ENCODE data around the gene TMEM101. TPM values are rescaled to one million over a fixed set of nuclear protein-coding genes. Genes with fewer than 3 reads are reported as not detected.
A peak's percentile ranks its signal among the peaks of the same experiment; 100 is the strongest.

The TMEM101 gene
- total and polyA plus RNA-seq, 2 of the 13 experiments (the other 11 are each of a cell fraction or from before 2014, with no cell fraction given): 72.0 to 100 TPM

- ATAC-seq: peak; percentile 26
- TF ChIP-seq ATM (IDR thresholded peaks at IDR 0.05; ENCODE audit: borderline replicate concordance): no peak
- peak; percentile 62; the same call in 1 of the 2 replicates for TF ChIP-seq NCOA2 (CRISPR knock-in tag; IDR thresholded peaks at IDR 0.05)
- TF ChIP-seq AGO1 (IDR thresholded peaks at IDR 0.05; ENCODE audit: low read depth, low read length, poor library complexity, severe bottlenecking): no peak
- no peak for TF ChIP-seq ARID2 (CRISPR knock-in tag; IDR thresholded peaks at IDR 0.05; ENCODE audit: borderline replicate concordance)
- TF ChIP-seq SRY (CRISPR knock-in tag; IDR thresholded peaks at IDR 0.05): no peak
- TF ChIP-seq, protein P1, sequence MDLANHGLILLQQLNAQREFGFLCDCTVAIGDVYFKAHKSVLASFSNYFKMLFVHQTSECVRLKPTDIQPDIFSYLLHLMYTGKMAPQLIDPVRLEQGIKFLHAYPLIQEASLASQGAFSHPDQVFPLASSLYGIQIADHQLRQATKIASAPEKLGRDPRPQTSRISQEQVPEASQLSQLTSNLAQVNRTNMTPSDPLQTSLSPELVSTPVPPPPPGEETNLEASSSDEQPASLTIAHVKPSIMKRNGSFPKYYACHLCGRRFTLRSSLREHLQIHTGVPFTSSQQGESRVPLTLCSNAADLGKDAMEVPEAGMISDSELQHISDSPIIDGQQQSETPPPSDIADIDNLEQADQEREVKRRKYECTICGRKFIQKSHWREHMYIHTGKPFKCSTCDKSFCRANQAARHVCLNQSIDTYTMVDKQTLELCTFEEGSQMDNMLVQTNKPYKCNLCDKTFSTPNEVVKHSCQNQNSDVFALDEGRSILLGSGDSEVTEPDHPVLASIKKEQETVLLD (CRISPR knock-in tag; IDR thresholded peaks at IDR 0.05; ENCODE audit: low read depth): no peak
- TF ChIP-seq NBN (conservative IDR thresholded peaks at IDR 0.05): no peak
- TF ChIP-seq IKZF1 (IDR thresholded peaks at IDR 0.05): no peak
- TF ChIP-seq ZNF33B (CRISPR knock-in tag; IDR thresholded peaks at IDR 0.05): no peak
- peak in 1 of 2 experiments; percentile 57; a peak in 1 of 4 replicates for TF ChIP-seq EP300 (IDR thresholded peaks at IDR 0.05; ENCODE audit: low read depth in 2 of 2, low read length in 2 of 2)
- TF ChIP-seq EP300 (CRISPR knock-in tag; IDR thresholded peaks at IDR 0.05; ENCODE audit: borderline replicate concordance): peak; percentile 89; the same call in 1 of the 2 replicates
- TF ChIP-seq ZNF775 (CRISPR knock-in tag; IDR thresholded peaks at IDR 0.05; ENCODE audit: borderline replicate concordance): no peak
- no peak for TF ChIP-seq MED8 (CRISPR knock-in tag; IDR thresholded peaks at IDR 0.05; ENCODE audit: insufficient replicate concordance)
- peak; percentile 75 for TF ChIP-seq ZNF687 (CRISPR knock-in tag; IDR thresholded peaks at IDR 0.05)
- TF ChIP-seq ZNF761 (CRISPR knock-in tag; conservative IDR thresholded peaks at IDR 0.05): no peak
- TF ChIP-seq ZNF446 (CRISPR knock-in tag; IDR thresholded peaks at IDR 0.05): no peak
- TF ChIP-seq ZC3H13 (CRISPR knock-in tag; IDR thresholded peaks at IDR 0.05): 0 out of 2 replicates have a peak, but pooled peaks have one; percentile 51
- TF ChIP-seq AGO2 (optimal IDR thresholded peaks at IDR 0.05; ENCODE audit: low read depth, low read length): no peak
Measured at GRCh38 chr17:44002141-44002848, 12.5 kb downstream of the TMEM101 start.

More at GRCh38 chr17:44002141-44002848, 12.5 kb downstream of the TMEM101 start:
- in situ Hi-C loops (cut with HindIII; ENCODE audit: extremely low pct_ligation_motif_present, low pct_unique_long_range_greater_than_20kb) (no loop called here), intact Hi-C loops (cut with micrococcal nuclease; ENCODE audit: unreplicated experiment) (no loop called here)
- no TSS peak for BruUV-seq (replicated peaks)
- no peak overlapping the region for H2AFZ ChIP-seq (ENCODE audit: low read length)
- no peaks in the 10 kb centered on the region; a peak in 1 of 5 replicates for H3K27me3 ChIP-seq (ENCODE audit: control insufficient read depth in 1 of 2, insufficient read depth in 2 of 2, low read length in 2 of 2)
- peak overlapping the region; percentile 18 to 60 (median 36); a peak in 5 of 6 replicates for H3K4me3 ChIP-seq (replicated peaks in 1 of 3; ENCODE audit: insufficient read depth in 1 of 3, low read depth in 2 of 3, low read length in 3 of 3)
- peaks cover 70% of the 10 kb centered on the region for H3K4me1 ChIP-seq (ENCODE audit: insufficient read depth, low read length)
- H3K36me3 ChIP-seq (replicated peaks in 1 of 2; ENCODE audit: control insufficient read depth in 1 of 2, insufficient read depth in 2 of 2, low read length in 2 of 2): no peaks in the 10 kb centered on the region; a peak in 1 of 5 replicates
- peak overlapping the region; percentile 88 for H3K4me2 ChIP-seq (ENCODE audit: low read depth, low read length)
- 11% methylated on average over 9 of the region's 9 CpGs for WGBS (ENCODE audit: low lambda C conversion rate)
- H3K79me2 ChIP-seq (ENCODE audit: insufficient read depth, low read length): no peaks in the 10 kb centered on the region
- FAIRE-seq: peak; percentile 70
- peak overlapping the region; percentile 62 for H3K9ac ChIP-seq (ENCODE audit: insufficient read depth, low read depth, low read length)
- ChIA-PET POLR2A (interaction anchor here (0.6 to 4.5 kb wide), 15 partner anchors 8 to 966 kb away, joined by 3 to 39 read pairs (median 4); partner anchors contain the start of genes C1QL1, HDAC5, LSM12 and TMEM101), CTCF (ENCODE audit: low intra/inter-chr PET ratio, low total read pairs) (no interaction called here)
- no peaks in the 10 kb centered on the region for H3K9me3 ChIP-seq (ENCODE audit: low read length)
- peak overlapping the region; percentile 68 for H3K27ac ChIP-seq (ENCODE audit: extremely low read length, insufficient read depth, low read length)
- no peaks in the 10 kb centered on the region for H4K20me1 ChIP-seq (ENCODE audit: insufficient read depth, low read length)
- DNase-seq (ENCODE audit: low spot score): peak; percentile 80

Measured in HepG2 (cell line).